Measurements from ENCODE around the gene NRN1L.
"Not testable (repeated sequence)": the region's sequence is repeated elsewhere in the genome, so short reads cannot be mapped to it uniquely, and the experiment has no call there.

Gene NRN1L

DNA sequence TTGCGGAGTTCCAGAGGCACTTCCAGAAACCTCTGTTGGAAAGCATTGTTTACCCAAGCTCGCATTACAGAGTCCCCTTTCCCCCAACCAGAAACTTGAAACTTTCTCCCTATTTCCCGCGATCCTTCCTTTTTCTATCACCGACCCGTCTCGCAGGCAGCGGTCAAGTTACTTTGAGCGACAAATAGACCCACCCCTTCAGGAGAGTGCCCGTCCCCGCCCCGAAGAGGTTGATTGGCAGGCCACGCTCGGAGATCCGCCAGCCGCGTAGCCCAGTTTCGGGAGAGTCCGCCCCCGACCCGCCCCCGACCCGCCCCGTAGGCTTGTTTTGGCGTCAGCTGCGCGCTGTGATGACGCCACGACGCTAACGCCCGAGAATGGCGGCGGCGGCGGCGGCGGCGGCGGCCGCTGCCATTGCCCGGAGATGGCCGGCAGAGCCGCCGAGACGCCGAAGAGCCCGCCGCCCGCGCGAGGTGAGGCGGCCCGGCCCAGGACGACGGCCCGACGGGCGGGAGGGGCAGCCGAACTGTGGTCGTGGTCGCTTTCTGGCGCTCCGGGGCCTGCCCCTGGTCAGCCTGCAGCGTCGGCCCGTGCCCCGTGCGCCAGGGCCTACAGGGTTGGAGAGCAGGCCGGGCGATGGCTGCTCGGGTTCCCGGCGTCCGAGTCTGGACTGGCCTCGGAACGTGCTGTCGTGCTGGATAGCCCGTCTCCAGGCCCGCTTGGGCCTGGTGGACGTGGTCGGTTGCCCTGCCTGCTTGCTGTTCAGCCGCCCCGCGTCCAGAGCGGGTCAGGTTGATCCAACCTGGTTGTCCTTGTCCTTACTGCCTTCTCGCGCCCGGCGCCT is 8.4 kb downstream of the NRN1L start, which contains the start of gene PSKH1:
Gene PSKH1, plus strand, starts transcription at position 356 of the 844 bp plus-strand sequence. CDS start 15,496 bp downstream, outside the sequence.
- peak; percentile 79 to 83 for DNase-seq (ENCODE audit: low spot score in 2 of 2)
- H3K9me3 Mint-ChIP-seq: no peaks in the 10 kb centered on the region
- no peaks in the 10 kb centered on the region for H3K27me3 Mint-ChIP-seq
- H3K4me3 Mint-ChIP-seq: peak within 1 kb of the TSS; percentile 93
- H3K36me3 Mint-ChIP-seq (ENCODE audit: insufficient read depth): peaks cover 13% of the 10 kb centered on the region
- peak; percentile 99 for ATAC-seq (replicated peaks; ENCODE audit: extremely low read depth, poor library complexity, severe bottlenecking)
- H3K4me1 Mint-ChIP-seq: peaks cover 27% of the 10 kb centered on the region
- peak within 1 kb of the TSS; percentile 95 for H3K27ac Mint-ChIP-seq (ENCODE audit: low read depth)

DNA sequence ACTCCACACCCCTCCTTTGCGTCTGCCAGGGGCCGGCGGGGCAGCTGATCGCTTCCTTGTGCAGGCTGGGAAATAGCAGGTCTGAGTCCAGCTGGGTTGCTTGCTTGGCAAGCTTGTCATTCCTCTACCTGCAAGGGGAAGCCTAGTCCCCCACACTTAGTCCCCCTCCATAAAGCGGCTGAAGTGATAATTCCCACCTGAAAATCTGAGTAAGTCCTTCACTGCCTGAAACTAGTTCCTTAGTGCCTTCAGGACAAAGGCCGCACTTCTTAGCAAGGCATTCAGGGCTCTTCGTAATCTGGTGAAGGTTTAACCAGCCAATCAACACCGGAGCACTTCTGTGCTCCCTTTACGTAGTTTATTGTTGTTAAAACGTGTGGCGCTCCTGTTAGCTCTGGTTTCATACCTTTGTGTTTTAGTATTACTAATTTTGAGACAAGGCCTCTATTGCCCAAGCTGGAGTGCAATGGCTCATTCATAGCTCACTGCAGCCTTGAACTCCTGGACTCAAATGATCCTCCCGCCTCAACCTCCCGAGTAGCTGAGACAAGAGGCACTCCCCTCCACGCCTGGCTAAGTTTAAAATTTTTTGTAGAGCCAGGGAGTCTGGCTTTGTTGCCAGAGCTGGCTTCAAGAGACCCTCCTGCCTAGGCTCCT is 9.2 kb downstream of the NRN1L start:
- H3K27ac Mint-ChIP-seq (ENCODE audit: low read depth): peak overlapping the region; percentile 95
- H3K36me3 Mint-ChIP-seq (ENCODE audit: insufficient read depth): peaks cover 14% of the 10 kb centered on the region
- peak overlapping the region; percentile 93 for H3K4me3 Mint-ChIP-seq
- no peaks in the 10 kb centered on the region for H3K27me3 Mint-ChIP-seq
- no peaks in the 10 kb centered on the region for H3K9me3 Mint-ChIP-seq
- H3K4me1 Mint-ChIP-seq: peaks cover 27% of the 10 kb centered on the region
- peak; percentile 4 for ATAC-seq (replicated peaks; ENCODE audit: extremely low read depth, poor library complexity, severe bottlenecking)
- no peak for DNase-seq (ENCODE audit: low spot score in 2 of 2)

DNA sequence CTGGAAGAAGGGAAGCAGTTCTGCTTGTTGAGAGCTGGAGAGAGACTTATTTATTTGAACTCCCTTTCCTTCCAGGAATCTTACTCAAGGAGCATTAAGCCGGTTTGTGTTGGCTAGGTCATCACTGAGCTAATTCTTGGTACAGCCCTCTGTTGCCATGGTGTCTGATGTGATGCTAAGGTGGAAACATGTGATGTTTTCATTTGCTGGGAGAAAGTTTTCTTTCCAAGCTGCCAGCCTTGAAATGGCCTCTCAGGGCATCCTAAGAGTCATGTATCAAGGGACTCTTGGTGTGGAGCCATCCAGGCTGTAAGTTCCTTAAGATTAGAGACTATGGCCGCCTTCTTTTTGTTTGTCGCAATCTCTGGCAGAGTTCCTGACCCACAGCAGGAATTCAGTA is 12.5 kb downstream of the NRN1L start:
- ATAC-seq (replicated peaks; ENCODE audit: extremely low read depth, poor library complexity, severe bottlenecking) (no peak), DNase-seq (ENCODE audit: low spot score in 2 of 2) (no peak)
- no peak overlapping the region for H3K4me3 Mint-ChIP-seq
- H3K4me1 Mint-ChIP-seq: peaks cover 40% of the 10 kb centered on the region
- H3K9me3 Mint-ChIP-seq: no peaks in the 10 kb centered on the region
- H3K27ac Mint-ChIP-seq (ENCODE audit: low read depth): peak overlapping the region; percentile 44
- H3K36me3 Mint-ChIP-seq (ENCODE audit: insufficient read depth): peaks cover 15% of the 10 kb centered on the region
- no peaks in the 10 kb centered on the region for H3K27me3 Mint-ChIP-seq

DNA sequence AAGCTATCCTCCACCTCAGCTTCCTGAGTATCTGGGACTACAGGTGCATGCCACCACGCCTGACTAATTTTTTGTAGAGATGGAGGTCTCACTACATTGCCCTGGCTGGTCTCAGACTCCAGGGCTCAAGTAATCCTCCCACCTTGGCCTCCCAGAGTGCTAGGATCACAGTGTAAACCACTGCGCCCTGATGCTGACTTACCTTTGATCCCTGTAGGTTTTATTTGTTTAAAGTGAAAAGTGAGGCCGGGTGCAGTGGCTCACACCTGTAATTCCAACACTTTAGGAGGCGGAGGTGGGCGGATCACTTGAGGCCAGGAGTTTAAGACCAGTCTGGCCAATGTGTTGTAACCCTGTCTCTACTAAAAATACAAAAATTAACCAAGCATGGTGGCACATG is 17.0 kb downstream of the NRN1L start:
- no peak for ATAC-seq (replicated peaks; ENCODE audit: extremely low read depth, poor library complexity, severe bottlenecking)

DNA sequence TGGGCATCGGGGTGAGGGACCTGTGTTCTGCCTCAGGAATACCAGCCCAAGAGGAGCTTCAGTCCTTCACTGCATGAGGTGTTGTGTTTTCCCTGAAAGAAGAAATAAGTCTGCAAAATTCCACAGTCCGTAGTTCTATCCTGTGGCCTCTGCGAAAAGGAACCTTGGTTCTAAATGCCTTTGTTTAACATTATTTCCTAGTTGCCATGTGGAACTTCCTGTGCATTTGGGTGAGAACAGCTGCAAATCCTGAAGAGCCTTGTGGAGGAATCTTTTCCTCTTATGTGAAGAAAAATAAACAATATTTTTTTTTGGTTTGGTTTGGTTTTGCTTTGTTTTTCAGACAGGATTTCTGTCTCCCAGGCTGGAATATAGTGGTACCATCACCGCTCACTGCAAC is 18.1 kb downstream of the NRN1L start:
- Mint-ChIP-seq H3K27me3 (no peaks in the 10 kb centered on the region), H3K27ac (ENCODE audit: low read depth) (no peak overlapping the region), H3K9me3 (no peaks in the 10 kb centered on the region), H3K36me3 (ENCODE audit: insufficient read depth) (peaks cover 16% of the 10 kb centered on the region), H3K4me1 (peaks cover 29% of the 10 kb centered on the region), H3K4me3 (no peak overlapping the region)
- ATAC-seq (replicated peaks; ENCODE audit: extremely low read depth, poor library complexity, severe bottlenecking) (no peak), DNase-seq (ENCODE audit: low spot score in 2 of 2) (no peak)

More for the DNA sequence above, 17.0 kb downstream of the NRN1L start:
- peaks cover 33% of the 10 kb centered on the region for H3K4me1 Mint-ChIP-seq
- H3K27me3 Mint-ChIP-seq: no peaks in the 10 kb centered on the region
- peaks cover 16% of the 10 kb centered on the region for H3K36me3 Mint-ChIP-seq (ENCODE audit: insufficient read depth)
- no peak for DNase-seq (ENCODE audit: low spot score in 2 of 2)
- no peak overlapping the region for H3K27ac Mint-ChIP-seq (ENCODE audit: low read depth)
- H3K9me3 Mint-ChIP-seq: no peaks in the 10 kb centered on the region
- no peak overlapping the region for H3K4me3 Mint-ChIP-seq

DNA sequence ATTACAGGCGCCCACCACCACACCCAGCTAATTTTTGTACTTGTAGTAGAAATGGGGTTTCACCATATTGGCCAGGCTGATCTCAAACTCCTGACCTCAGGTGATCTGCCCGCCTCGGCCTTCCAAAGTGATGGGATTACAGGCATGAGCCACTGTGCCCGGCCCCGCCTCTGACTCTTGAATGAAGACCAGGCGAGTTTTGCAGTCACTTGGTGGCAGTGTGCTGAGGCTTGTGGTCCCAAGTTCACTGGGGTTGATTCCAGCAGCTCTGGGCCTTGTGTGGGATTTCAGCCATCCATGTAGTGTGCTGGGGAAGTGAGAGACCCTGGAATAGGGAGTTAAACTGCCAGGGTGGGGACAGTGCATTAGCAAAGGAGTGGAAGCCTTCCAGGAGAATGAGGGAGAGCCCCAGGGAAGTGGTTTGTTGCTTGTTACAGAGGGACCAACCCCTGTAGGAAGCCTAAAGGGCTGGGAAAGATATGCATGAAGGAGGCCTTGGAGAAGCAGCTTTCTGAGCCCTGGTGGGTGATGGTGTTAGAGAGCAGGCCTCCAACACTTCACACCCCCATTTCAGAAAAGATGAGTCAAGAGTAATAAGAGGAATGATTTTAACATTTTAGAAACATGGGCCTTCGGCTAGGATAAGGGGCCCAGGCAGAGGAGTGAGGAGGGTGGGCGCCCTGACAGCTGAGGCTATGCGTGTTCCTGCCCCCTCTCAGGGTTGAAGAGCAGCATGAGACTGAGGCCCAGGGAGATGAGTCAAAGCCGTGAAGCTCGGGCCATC is 22.9 kb downstream of the NRN1L start:
- peak overlapping the region; percentile 20 for H3K27ac Mint-ChIP-seq (ENCODE audit: low read depth)
- no peak overlapping the region for H3K4me3 Mint-ChIP-seq
- peaks cover 11% of the 10 kb centered on the region for H3K36me3 Mint-ChIP-seq (ENCODE audit: insufficient read depth)
- DNase-seq (ENCODE audit: low spot score in 2 of 2) (no peak), ATAC-seq (replicated peaks; ENCODE audit: extremely low read depth, poor library complexity, severe bottlenecking) (no peak)
- peaks cover 23% of the 10 kb centered on the region for H3K4me1 Mint-ChIP-seq
- no peaks in the 10 kb centered on the region for H3K9me3 Mint-ChIP-seq
- no peaks in the 10 kb centered on the region for H3K27me3 Mint-ChIP-seq

DNA sequence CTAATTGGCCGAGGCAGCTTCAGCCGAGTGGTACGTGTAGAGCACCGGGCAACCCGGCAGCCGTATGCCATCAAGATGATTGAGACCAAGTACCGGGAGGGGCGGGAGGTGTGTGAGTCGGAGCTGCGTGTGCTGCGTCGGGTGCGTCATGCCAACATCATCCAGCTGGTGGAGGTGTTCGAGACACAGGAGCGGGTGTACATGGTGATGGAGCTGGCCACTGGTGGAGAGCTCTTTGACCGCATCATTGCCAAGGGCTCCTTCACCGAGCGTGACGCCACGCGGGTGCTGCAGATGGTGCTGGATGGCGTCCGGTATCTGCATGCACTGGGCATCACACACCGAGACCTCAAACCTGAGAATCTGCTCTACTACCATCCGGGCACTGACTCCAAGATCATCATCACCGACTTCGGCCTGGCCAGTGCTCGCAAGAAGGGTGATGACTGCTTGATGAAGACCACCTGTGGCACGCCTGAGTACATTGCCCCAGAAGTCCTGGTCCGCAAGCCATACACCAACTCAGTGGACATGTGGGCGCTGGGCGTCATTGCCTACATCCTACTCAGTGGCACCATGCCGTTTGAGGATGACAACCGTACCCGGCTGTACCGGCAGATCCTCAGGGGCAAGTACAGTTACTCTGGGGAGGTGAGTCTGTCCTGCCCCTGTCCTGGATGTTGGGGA is 24.5 kb downstream of the NRN1L start:
- Mint-ChIP-seq H3K36me3 (ENCODE audit: insufficient read depth) (peaks cover 7% of the 10 kb centered on the region), H3K27me3 (no peaks in the 10 kb centered on the region), H3K27ac (ENCODE audit: low read depth) (peak overlapping the region; percentile 16), H3K4me1 (peaks cover 18% of the 10 kb centered on the region), H3K9me3 (no peaks in the 10 kb centered on the region), H3K4me3 (no peak overlapping the region)
- ATAC-seq (replicated peaks; ENCODE audit: extremely low read depth, poor library complexity, severe bottlenecking) (no peak), DNase-seq (ENCODE audit: low spot score in 2 of 2) (no peak)

DNA sequence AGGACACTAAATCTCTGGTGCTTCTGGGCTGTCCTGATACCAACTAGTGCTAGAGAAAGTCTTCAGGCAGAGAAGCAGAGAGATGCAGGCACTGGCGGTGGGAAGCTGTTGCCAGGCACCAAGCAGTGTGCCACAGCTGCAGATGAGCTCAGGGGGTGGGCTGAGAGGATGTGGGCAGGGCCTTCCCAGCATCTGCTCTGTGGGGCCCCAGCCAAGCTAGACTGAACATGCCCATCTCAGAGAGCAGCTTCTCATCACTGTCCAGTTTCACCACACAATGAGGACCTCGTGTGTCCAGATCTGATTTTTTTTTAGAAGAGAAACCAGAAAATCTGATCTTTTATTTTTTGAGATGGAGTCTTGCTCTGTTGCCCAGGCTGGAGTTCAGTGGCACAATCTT is 25.5 kb downstream of the NRN1L start:
- ATAC-seq (replicated peaks; ENCODE audit: extremely low read depth, poor library complexity, severe bottlenecking) (no peak), DNase-seq (ENCODE audit: low spot score in 2 of 2) (no peak)
- H3K36me3 Mint-ChIP-seq (ENCODE audit: insufficient read depth): peaks cover 7% of the 10 kb centered on the region
- peak overlapping the region; percentile 16 for H3K27ac Mint-ChIP-seq (ENCODE audit: low read depth)
- no peaks in the 10 kb centered on the region for H3K9me3 Mint-ChIP-seq
- peaks cover 20% of the 10 kb centered on the region for H3K4me1 Mint-ChIP-seq
- no peak overlapping the region for H3K4me3 Mint-ChIP-seq
- no peaks in the 10 kb centered on the region for H3K27me3 Mint-ChIP-seq

DNA sequence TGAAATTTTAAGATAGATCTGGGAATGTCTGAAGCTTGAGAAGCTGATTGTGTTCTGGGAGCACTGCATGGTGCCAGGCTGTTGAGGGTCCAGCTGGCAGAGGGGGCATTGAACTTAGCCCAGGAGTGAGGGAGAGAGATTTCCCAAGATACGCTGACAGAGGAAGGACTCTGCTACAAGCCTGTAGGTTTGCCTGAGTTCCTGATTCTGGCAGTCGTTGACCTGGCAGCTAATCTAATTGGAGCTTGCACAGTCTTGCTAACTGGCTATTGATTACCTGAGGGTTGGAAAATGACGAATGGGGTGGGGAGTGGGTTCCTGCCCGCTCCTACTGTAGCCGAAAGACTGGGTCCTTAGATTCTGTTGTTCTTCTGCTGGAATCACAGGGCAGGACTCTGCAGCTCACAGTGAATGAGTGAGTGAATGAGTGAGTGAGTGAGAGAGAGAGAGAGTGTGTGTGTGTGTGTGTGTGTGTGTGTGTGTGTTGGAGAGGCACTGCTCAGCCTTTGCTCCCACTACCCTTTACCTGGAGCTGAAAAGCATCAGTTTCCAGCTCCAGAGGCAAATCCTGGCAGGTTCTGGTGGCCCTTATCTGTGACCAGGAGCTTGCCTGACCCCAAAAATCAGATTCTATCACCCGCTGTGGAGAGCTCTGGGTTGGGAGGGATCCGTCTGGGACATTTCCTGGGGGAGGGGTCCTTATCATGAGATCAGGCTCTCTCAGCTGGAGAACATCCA is 30.2 kb downstream of the NRN1L start:
- H3K27me3 Mint-ChIP-seq: no peaks in the 10 kb centered on the region
- H3K36me3 Mint-ChIP-seq (ENCODE audit: insufficient read depth): peaks cover 4% of the 10 kb centered on the region
- no peaks in the 10 kb centered on the region for H3K9me3 Mint-ChIP-seq
- peaks cover 32% of the 10 kb centered on the region for H3K4me1 Mint-ChIP-seq
- no peak overlapping the region for H3K27ac Mint-ChIP-seq (ENCODE audit: low read depth)
- no peak overlapping the region for H3K4me3 Mint-ChIP-seq
- ATAC-seq (replicated peaks; ENCODE audit: extremely low read depth, poor library complexity, severe bottlenecking): no peak
- DNase-seq (ENCODE audit: low spot score in 2 of 2): no peak

DNA sequence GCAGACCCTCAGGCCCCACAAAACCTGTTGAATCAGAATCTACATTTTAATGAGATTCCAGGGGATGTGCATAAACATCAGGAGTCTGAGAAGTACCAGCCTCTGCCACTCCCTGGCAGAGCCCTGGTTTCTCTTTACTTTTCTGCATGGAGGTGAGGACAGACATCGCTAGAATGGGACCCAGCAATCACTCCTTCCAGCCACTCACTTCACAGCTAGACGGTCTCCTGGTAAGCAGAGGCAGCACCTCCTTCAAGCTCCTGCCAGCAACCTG is 30.7 kb downstream of the NRN1L start:
- H3K4me1 Mint-ChIP-seq: peaks cover 32% of the 10 kb centered on the region
- not testable (repeated sequence) for H3K4me3 Mint-ChIP-seq; H3K27ac Mint-ChIP-seq (ENCODE audit: low read depth); H3K27me3 Mint-ChIP-seq; DNase-seq (ENCODE audit: low spot score in 2 of 2); H3K9me3 Mint-ChIP-seq; ATAC-seq (replicated peaks; ENCODE audit: extremely low read depth, poor library complexity, severe bottlenecking); H3K36me3 Mint-ChIP-seq (ENCODE audit: insufficient read depth)

DNA sequence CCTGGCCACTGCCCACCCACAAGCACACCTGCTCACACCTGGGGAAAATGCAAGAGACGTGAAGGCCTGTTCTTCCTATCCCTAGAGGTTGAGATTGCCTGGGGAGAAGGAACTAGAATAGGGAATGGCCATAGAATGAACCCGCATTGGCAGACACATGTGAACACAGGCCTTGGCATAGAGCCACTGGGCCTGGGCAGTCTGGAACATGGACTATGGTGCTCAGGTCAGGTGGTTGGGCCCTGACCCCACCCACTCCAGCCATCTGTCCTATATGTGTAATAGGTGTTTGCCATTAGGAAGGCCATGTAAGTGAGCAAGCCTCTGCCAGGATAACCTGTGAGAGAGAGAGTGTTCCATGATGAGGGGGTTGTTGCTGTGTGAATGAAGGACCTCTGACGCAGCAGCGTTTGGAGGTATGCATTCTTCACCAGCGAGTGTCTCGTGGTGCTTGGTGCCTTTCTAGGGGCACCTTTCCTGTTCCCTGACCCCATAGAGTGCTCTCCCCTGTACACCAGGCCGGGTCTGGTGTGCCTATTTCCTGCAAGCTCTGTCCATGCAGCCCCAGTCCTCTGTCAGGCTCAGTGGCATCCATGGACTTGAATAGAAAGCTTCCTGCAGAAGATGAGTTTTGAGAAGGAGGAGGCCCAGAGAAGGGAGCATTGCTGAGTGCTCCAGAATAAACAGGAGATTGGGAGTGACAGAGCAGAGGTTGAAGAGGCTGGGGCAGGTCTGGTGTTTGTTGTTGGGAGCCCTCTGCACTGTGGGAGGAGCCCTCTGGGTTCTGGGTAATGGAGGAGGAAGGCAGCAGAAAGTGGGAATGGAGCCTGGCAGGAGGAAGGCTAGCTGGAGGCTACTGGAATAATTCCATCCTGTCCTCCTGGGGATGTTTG is 31.4 kb downstream of the NRN1L start:
- H3K9me3 Mint-ChIP-seq: no peaks in the 10 kb centered on the region
- H3K4me3 Mint-ChIP-seq: no peak overlapping the region
- ATAC-seq (replicated peaks; ENCODE audit: extremely low read depth, poor library complexity, severe bottlenecking) (no peak), DNase-seq (ENCODE audit: low spot score in 2 of 2) (no peak)
- no peaks in the 10 kb centered on the region for H3K27me3 Mint-ChIP-seq
- H3K4me1 Mint-ChIP-seq: peaks cover 32% of the 10 kb centered on the region
- peak overlapping the region; percentile 71 for H3K27ac Mint-ChIP-seq (ENCODE audit: low read depth)
- peaks cover 4% of the 10 kb centered on the region for H3K36me3 Mint-ChIP-seq (ENCODE audit: insufficient read depth)
